ENCODE measurements around the gene SYVN1. TPM values are rescaled to one million over a fixed set of nuclear protein-coding genes. Genes with fewer than 3 reads are reported as not detected.
"Not testable (repeated sequence)": the region's sequence is repeated elsewhere in the genome, so short reads cannot be mapped to it uniquely, and the experiment has no call there.

The SYVN1 gene
- total RNA-seq, 1 donor from 2014 or later, result 110 TPM

- DNase-seq (ENCODE audit: low spot score) (no peak), ATAC-seq (no peak)
These were observed 5.9 kb downstream of the SYVN1 start for GRCh38 chr11:65128182-65129145.

- ATAC-seq, result peak; percentile 2
- DNase-seq (ENCODE audit: low spot score), result no peak
These were observed 6.7 kb downstream of the SYVN1 start for GRCh38 chr11:65127473-65128181.

- ATAC-seq (no peak), DNase-seq (ENCODE audit: low spot score) (no peak)
These were observed 7.6 kb downstream of the SYVN1 start for GRCh38 chr11:65126624-65127274.

GRCh38 chr11:65125197-65126056 lies 8.9 kb downstream of the SYVN1 start:
- no peak for ATAC-seq
- no peak for DNase-seq (ENCODE audit: low spot score)

GRCh38 chr11:65124480-65125196 lies 9.7 kb downstream of the SYVN1 start:
- DNase-seq (ENCODE audit: low spot score) (no peak), ATAC-seq (no peak)

GRCh38 chr11:65121865-65122696 lies 12.2 kb downstream of the SYVN1 start, which contains the start of the genes FAU and MRPL49:
Gene FAU (minus strand): TSS chr11:65122134. CDS start chr11:65121813, 321 bp downstream.
Gene MRPL49 (plus strand): TSS chr11:65122321. CDS start chr11:65122347, 26 bp downstream.
- DNase-seq (ENCODE audit: low spot score), result peak; percentile 99
- ATAC-seq, result peak; percentile 75

- DNase-seq (ENCODE audit: low spot score), result peak; percentile 59
- no peak for ATAC-seq
These were observed 12.9 kb downstream of the SYVN1 start for GRCh38 chr11:65121447-65121864.

GRCh38 chr11:65120831-65121230 lies 13.5 kb downstream of the SYVN1 start:
- DNase-seq (ENCODE audit: low spot score) (no peak), ATAC-seq (no peak)

GRCh38 chr11:65119670-65119995 lies 14.7 kb downstream of the SYVN1 start:
- DNase-seq (ENCODE audit: low spot score), result no peak

GRCh38 chr11:65118891-65119669 lies 15.2 kb downstream of the SYVN1 start:
- not testable (repeated sequence) for ATAC-seq
- peak; percentile 52 for DNase-seq (ENCODE audit: low spot score)

More at GRCh38 chr11:65119670-65119995, 14.7 kb downstream of the SYVN1 start:
- ATAC-seq, result no peak

GRCh38 chr11:65118097-65118837 lies 16.1 kb downstream of the SYVN1 start:
- no peak for ATAC-seq
- no peak for DNase-seq (ENCODE audit: low spot score)

GRCh38 chr11:65117206-65118096 lies 16.9 kb downstream of the SYVN1 start, which contains the start of gene ZNHIT2:
Gene ZNHIT2 (minus strand): TSS chr11:65117701. CDS start chr11:65117653, 48 bp downstream.
- DNase-seq (ENCODE audit: low spot score) (peak; percentile 100), ATAC-seq (peak; percentile 74)

- ATAC-seq (peak; percentile 16), DNase-seq (ENCODE audit: low spot score) (peak; percentile 62)
These were observed 17.7 kb downstream of the SYVN1 start for GRCh38 chr11:65116370-65117205.

GRCh38 chr11:65115361-65116082 lies 18.8 kb downstream of the SYVN1 start:
- ATAC-seq (no peak), DNase-seq (ENCODE audit: low spot score) (no peak)
